Activated naive CD8-positive, alpha-beta T cell treated with anti-CD3 and anti-CD28 coated beads, Interleukin-2, amount 50 U/mL, for 24 hours (primary cell): Measurements from ENCODE around the gene MAPK1.
A peak's percentile ranks its signal among the peaks of the same experiment; 100 is the strongest.
"Not testable (repeated sequence)": the region's sequence is repeated elsewhere in the genome, so short reads cannot be mapped to it uniquely, and the experiment has no call there.

Experiments used
- ATAC-seq: fragments of 150-1000 bp; cut with Tn5 transposase; one replicate; pipeline ENCODE4 v1.10.0; 2021
- DNase-seq: peaks from one replicate; pipeline ENCODE4 v3.0.0; 2021
- H3K27ac Mint-ChIP-seq: one replicate; pipeline ENCODE4 v1.8.0; 2021; ENCODE audit warnings: mild to moderate bottlenecking, mixed read lengths
- H3K27me3 Mint-ChIP-seq: one replicate; pipeline ENCODE4 v1.8.0; 2021; ENCODE audit warnings: mixed read lengths
- H3K36me3 Mint-ChIP-seq: one replicate; pipeline ENCODE4 v1.8.0; 2021; ENCODE audit warnings: low read depth, mixed read lengths
- H3K4me1 Mint-ChIP-seq: one replicate; pipeline ENCODE4 v1.8.0; 2021; ENCODE audit warnings: mixed read lengths
- H3K4me3 Mint-ChIP-seq: one replicate; pipeline ENCODE4 v1.8.0; 2021; ENCODE audit warnings: mild to moderate bottlenecking, moderate library complexity, mixed read lengths
- H3K9me3 Mint-ChIP-seq: one replicate; pipeline ENCODE4 v1.8.0; 2021; ENCODE audit warnings: mixed read lengths

Gene MAPK1

GRCh38 chr22:21719024-21719423 lies 148.4 kb downstream of the MAPK1 start:
- no peak overlapping the region for H3K4me3 Mint-ChIP-seq
- ATAC-seq = no peak

GRCh38 chr22:21718499-21718898 lies 148.9 kb downstream of the MAPK1 start:
- no peak overlapping the region for H3K27ac Mint-ChIP-seq
- no peaks in the 10 kb centered on the region for H3K9me3 Mint-ChIP-seq
- peaks cover 7% of the 10 kb centered on the region for H3K4me1 Mint-ChIP-seq
- no peak for ATAC-seq
- no peaks in the 10 kb centered on the region for H3K36me3 Mint-ChIP-seq
- H3K4me3 Mint-ChIP-seq = no peak overlapping the region
- no peak for DNase-seq
- no peaks in the 10 kb centered on the region for H3K27me3 Mint-ChIP-seq

More at GRCh38 chr22:21719024-21719423, 148.4 kb downstream of the MAPK1 start:
- Mint-ChIP-seq H3K4me1 (peaks cover 6% of the 10 kb centered on the region), H3K36me3 (no peaks in the 10 kb centered on the region), H3K27me3 (no peaks in the 10 kb centered on the region), H3K27ac (peak overlapping the region; percentile 41), H3K9me3 (no peaks in the 10 kb centered on the region)
- no peak for DNase-seq

GRCh38 chr22:21716395-21717122 lies 150.9 kb downstream of the MAPK1 start:
- H3K36me3 Mint-ChIP-seq, ATAC-seq, H3K4me3 Mint-ChIP-seq, DNase-seq, H3K27ac Mint-ChIP-seq, H3K9me3 Mint-ChIP-seq, H3K27me3 Mint-ChIP-seq: not testable (repeated sequence)
- H3K4me1 Mint-ChIP-seq = peaks cover 15% of the 10 kb centered on the region

- ATAC-seq (no peak), DNase-seq (no peak)
- Mint-ChIP-seq H3K4me1 (peaks cover 15% of the 10 kb centered on the region), H3K27me3 (no peaks in the 10 kb centered on the region), H3K36me3 (no peaks in the 10 kb centered on the region), H3K4me3 (no peak overlapping the region), H3K27ac (no peak overlapping the region), H3K9me3 (no peaks in the 10 kb centered on the region)
Observed at GRCh38 chr22:21714786-21715185, 152.7 kb downstream of the MAPK1 start.

GRCh38 chr22:21714059-21714770 lies 153.2 kb downstream of the MAPK1 start:
- Mint-ChIP-seq H3K27me3 (no peaks in the 10 kb centered on the region), H3K4me3 (no peak overlapping the region), H3K36me3 (no peaks in the 10 kb centered on the region), H3K27ac (no peak overlapping the region), H3K9me3 (no peaks in the 10 kb centered on the region), H3K4me1 (peaks cover 13% of the 10 kb centered on the region)
- no peak for DNase-seq
- ATAC-seq = no peak

DNA sequence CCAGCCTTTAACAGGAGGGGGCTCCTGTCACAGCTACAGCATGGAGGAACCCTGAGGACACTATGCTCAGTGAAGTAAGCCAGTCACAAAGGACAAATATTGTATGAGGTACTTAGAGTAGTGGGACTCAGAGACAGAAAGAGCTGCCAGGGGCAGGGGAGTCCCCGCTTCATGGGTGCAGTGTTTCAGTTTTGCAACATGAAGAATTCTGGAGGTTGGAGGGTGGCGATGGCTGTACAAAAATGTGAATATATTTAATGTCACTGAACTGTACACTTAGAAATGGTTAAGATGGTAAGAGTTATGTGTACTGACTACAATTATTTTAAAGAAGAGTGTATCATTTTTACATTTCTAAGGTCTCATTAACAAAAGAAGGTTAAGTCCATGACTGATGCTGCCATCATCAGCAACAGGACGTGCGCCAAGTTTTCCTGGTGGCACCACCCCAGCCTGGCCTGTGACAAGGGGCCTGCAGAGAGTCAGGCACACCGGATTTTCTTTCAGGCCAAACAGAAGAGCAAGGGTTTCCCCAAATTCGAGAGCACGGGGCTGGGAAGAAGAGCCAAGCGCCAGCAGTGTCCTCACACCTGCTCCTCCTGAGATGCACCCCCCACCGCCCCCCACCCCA lies 153.9 kb downstream of the MAPK1 start:
- Mint-ChIP-seq H3K9me3 (no peaks in the 10 kb centered on the region), H3K27ac (no peak overlapping the region), H3K4me1 (peaks cover 9% of the 10 kb centered on the region), H3K27me3 (no peaks in the 10 kb centered on the region), H3K4me3 (peak overlapping the region; percentile 40), H3K36me3 (no peaks in the 10 kb centered on the region)
- DNase-seq = no peak
- no peak for ATAC-seq

DNA sequence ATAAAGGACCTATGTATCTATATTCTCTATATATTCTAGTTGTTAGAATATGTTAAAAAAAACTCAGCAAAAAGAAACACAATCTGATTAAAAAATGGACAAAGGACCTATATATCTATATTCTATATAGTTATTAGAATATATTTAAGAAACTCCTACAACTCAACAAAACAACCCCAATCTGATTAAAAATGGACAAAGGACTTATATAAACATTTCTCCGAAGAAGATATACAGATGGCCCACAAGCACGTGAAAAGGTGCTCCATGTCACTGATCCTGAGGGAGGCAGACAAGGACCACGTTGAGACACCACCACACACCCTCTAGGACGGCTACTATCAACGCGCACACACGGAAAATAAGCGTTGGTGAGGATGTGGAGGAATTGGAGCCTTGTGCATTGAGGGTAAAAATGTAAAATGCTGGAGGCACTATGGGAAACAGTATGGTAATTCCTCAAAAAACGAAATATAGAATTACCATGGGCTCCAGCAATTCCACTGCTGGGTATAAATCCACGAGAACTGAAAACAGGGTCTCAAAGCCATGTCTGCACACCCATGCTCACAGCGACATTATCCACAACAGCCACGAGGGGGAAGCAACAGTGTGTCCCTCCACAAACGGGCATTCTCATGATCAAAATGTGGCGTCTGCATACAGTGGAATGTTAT lies 154.6 kb downstream of the MAPK1 start:
- ATAC-seq = peak; percentile 94
- Mint-ChIP-seq H3K27me3 (no peaks in the 10 kb centered on the region), H3K4me3 (peak overlapping the region; percentile 40), H3K9me3 (no peaks in the 10 kb centered on the region), H3K36me3 (no peaks in the 10 kb centered on the region), H3K4me1 (peaks cover 9% of the 10 kb centered on the region), H3K27ac (no peak overlapping the region)
- peak; percentile 59 for DNase-seq

DNA sequence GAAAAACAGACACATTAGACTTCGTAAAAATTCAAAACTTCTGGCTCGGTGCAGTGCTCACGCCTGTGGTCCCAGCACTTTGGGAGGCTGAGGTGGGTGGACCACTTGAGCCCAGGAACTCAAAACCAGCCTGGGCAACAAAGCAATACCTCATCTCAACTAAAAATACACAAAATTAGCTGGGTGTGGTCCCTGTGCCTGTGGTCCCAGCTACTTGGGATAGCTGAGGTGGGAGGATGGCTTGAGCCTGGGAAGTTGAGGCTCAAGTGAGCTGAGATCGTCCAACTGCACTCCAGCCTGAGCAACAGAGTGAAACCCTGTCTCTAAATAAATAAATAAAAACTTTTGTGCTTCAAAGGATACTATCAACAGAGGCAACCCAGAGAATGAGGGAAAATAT lies 155.6 kb downstream of the MAPK1 start:
- Mint-ChIP-seq H3K9me3 (no peaks in the 10 kb centered on the region), H3K4me3 (no peak overlapping the region), H3K27ac (no peak overlapping the region), H3K27me3 (no peaks in the 10 kb centered on the region), H3K36me3 (no peaks in the 10 kb centered on the region), H3K4me1 (peaks cover 9% of the 10 kb centered on the region)
- ATAC-seq = no peak
- DNase-seq = no peak

DNA sequence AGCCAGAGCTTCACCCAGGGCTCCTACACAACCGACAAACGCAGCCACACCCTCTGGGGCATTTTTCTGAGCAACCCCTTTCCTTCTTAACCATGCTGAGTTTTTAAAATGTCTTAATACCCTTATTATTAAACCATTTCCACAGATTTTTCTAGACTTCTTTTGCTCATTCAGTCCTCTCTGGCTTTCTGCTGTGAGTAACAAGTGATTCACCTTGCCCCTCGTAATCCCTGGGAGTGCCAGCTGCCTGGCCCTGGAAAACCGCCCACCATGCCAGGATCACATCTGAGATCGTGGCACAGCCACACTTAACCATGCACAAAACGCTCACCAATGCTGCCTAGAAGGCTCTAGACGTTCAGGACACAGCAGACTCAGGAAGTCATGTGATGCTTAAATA lies 157.3 kb downstream of the MAPK1 start:
- Mint-ChIP-seq H3K27me3 (no peaks in the 10 kb centered on the region), H3K27ac (no peak overlapping the region), H3K36me3 (no peaks in the 10 kb centered on the region), H3K4me3 (no peak overlapping the region), H3K9me3 (no peaks in the 10 kb centered on the region), H3K4me1 (peaks cover 9% of the 10 kb centered on the region)
- DNase-seq = no peak
- ATAC-seq = no peak

- Mint-ChIP-seq H3K4me3 (no peak overlapping the region), H3K27ac (no peak overlapping the region)
Observed at GRCh38 chr22:21709688-21710087, 157.8 kb downstream of the MAPK1 start.

GRCh38 chr22:21708960-21709359 lies 158.5 kb downstream of the MAPK1 start:
- Mint-ChIP-seq H3K27me3 (no peaks in the 10 kb centered on the region), H3K9me3 (no peaks in the 10 kb centered on the region), H3K36me3 (no peaks in the 10 kb centered on the region), H3K27ac (no peak overlapping the region), H3K4me3 (no peak overlapping the region), H3K4me1 (peaks cover 9% of the 10 kb centered on the region)
- no peak for DNase-seq
- no peak for ATAC-seq

More at GRCh38 chr22:21709688-21710087, 157.8 kb downstream of the MAPK1 start:
- no peak for ATAC-seq
- DNase-seq = no peak
- no peaks in the 10 kb centered on the region for H3K9me3 Mint-ChIP-seq
- no peaks in the 10 kb centered on the region for H3K36me3 Mint-ChIP-seq
- H3K27me3 Mint-ChIP-seq = no peaks in the 10 kb centered on the region
- H3K4me1 Mint-ChIP-seq = peaks cover 9% of the 10 kb centered on the region

GRCh38 chr22:21707677-21708076 lies 159.8 kb downstream of the MAPK1 start:
- H3K4me3 Mint-ChIP-seq = no peak overlapping the region
- ATAC-seq (no peak), DNase-seq (no peak)
- no peaks in the 10 kb centered on the region for H3K4me1 Mint-ChIP-seq
- H3K9me3 Mint-ChIP-seq = no peaks in the 10 kb centered on the region
- H3K27me3 Mint-ChIP-seq = no peaks in the 10 kb centered on the region
- no peak overlapping the region for H3K27ac Mint-ChIP-seq
- H3K36me3 Mint-ChIP-seq = no peaks in the 10 kb centered on the region
